Mucosa of rectum (tissue), 2 donors: Measurements from ENCODE around the gene GRIK2.

Source experiments
- H3K27ac ChIP-seq, 2 donors: one replicate each; pipeline ENCODE4 v1.7.0; 2013; ENCODE audit warnings: inconsistent platforms in 2 of 2, low read depth in 2 of 2, low read length in 2 of 2
- H3K27me3 ChIP-seq, 2 donors: one replicate each; pipeline ENCODE4 v1.7.0; 2013; ENCODE audit warnings: low read length in 2 of 2; ENCODE audit not compliant: control insufficient read depth in 2 of 2, insufficient read depth in 2 of 2
- H3K36me3 ChIP-seq, 2 donors: one replicate each; pipeline ENCODE4 v1.7.0; 2013; ENCODE audit warnings: low read length in 2 of 2; ENCODE audit not compliant: control insufficient read depth in 2 of 2, insufficient read depth in 2 of 2
- H3K4me1 ChIP-seq, 2 donors: one replicate each; pipeline ENCODE4 v1.7.0; 2013; ENCODE audit warnings: low read length in 2 of 2, mild to moderate bottlenecking in 1 of 2; ENCODE audit not compliant: control insufficient read depth in 2 of 2, insufficient read depth in 2 of 2
- H3K4me3 ChIP-seq, 2 donors: one replicate each; pipeline ENCODE4 v1.7.0; 2013; ENCODE audit warnings: low read length in 2 of 2
- H3K9ac ChIP-seq, 2 donors: one replicate each; pipeline ENCODE4 v1.7.0; 2013; ENCODE audit warnings: low read length in 2 of 2, low read depth in 1 of 2, mild to moderate bottlenecking in 1 of 2
- H3K9me3 ChIP-seq, 2 donors: one replicate each; pipeline ENCODE4 v1.7.0; 2013; ENCODE audit warnings: low read length in 2 of 2; ENCODE audit not compliant: control insufficient read depth in 2 of 2
- donor health status: healthy.
- donor health status: Normal muscosa, but diverticular disease.

Gene GRIK2

GRCh38 chr6:101682937-101683336 lies 289.4 kb downstream of the GRIK2 start:
- Histone ChIP-seq H3K27me3 (no peaks in the 10 kb centered on the region), H3K9ac (no peak overlapping the region), H3K9me3 (no peaks in the 10 kb centered on the region), H3K36me3 (no peaks in the 10 kb centered on the region), H3K4me3 (no peak overlapping the region), H3K27ac (no peak overlapping the region), H3K4me1 (no peaks in the 10 kb centered on the region)

GRCh38 chr6:101683884-101684283 lies 290.4 kb downstream of the GRIK2 start:
- Histone ChIP-seq H3K27ac (no peak overlapping the region), H3K36me3 (no peaks in the 10 kb centered on the region), H3K4me3 (no peak overlapping the region), H3K27me3 (no peaks in the 10 kb centered on the region), H3K9ac (no peak overlapping the region), H3K4me1 (no peaks in the 10 kb centered on the region), H3K9me3 (no peaks in the 10 kb centered on the region)

GRCh38 chr6:101686653-101687052 lies 293.1 kb downstream of the GRIK2 start:
- Histone ChIP-seq H3K9ac (no peak overlapping the region), H3K4me3 (no peak overlapping the region), H3K4me1 (no peaks in the 10 kb centered on the region), H3K9me3 (no peaks in the 10 kb centered on the region), H3K27ac (no peak overlapping the region), H3K27me3 (no peaks in the 10 kb centered on the region), H3K36me3 (no peaks in the 10 kb centered on the region)

- no peaks in the 10 kb centered on the region for H3K4me1 ChIP-seq
- no peaks in the 10 kb centered on the region for H3K27me3 ChIP-seq
- H3K9ac ChIP-seq: no peak overlapping the region
- no peak overlapping the region for H3K27ac ChIP-seq
- H3K9me3 ChIP-seq: no peaks in the 10 kb centered on the region
- H3K36me3 ChIP-seq: no peaks in the 10 kb centered on the region
- no peak overlapping the region for H3K4me3 ChIP-seq
These were observed 295.6 kb downstream of the GRIK2 start for GRCh38 chr6:101689156-101689555.

- no peak overlapping the region for H3K4me3 ChIP-seq
These were observed 296.2 kb downstream of the GRIK2 start for GRCh38 chr6:101689695-101690094.

GRCh38 chr6:101700655-101701054 lies 307.1 kb downstream of the GRIK2 start:
- H3K36me3 ChIP-seq: no peaks in the 10 kb centered on the region
- H3K27me3 ChIP-seq: no peaks in the 10 kb centered on the region
- no peak overlapping the region for H3K27ac ChIP-seq
- no peak overlapping the region for H3K9ac ChIP-seq
- H3K4me3 ChIP-seq: no peak overlapping the region
- no peaks in the 10 kb centered on the region for H3K4me1 ChIP-seq
- no peaks in the 10 kb centered on the region for H3K9me3 ChIP-seq

More at GRCh38 chr6:101689695-101690094, 296.2 kb downstream of the GRIK2 start:
- no peak overlapping the region for H3K9ac ChIP-seq
- H3K36me3 ChIP-seq: no peaks in the 10 kb centered on the region
- H3K9me3 ChIP-seq: no peaks in the 10 kb centered on the region
- no peak overlapping the region for H3K27ac ChIP-seq
- no peaks in the 10 kb centered on the region for H3K4me1 ChIP-seq
- H3K27me3 ChIP-seq: no peaks in the 10 kb centered on the region

- H3K36me3 ChIP-seq: no peaks in the 10 kb centered on the region
- H3K27me3 ChIP-seq: no peaks in the 10 kb centered on the region
- H3K27ac ChIP-seq: no peak overlapping the region
- H3K9me3 ChIP-seq: no peaks in the 10 kb centered on the region
- H3K4me3 ChIP-seq: no peak overlapping the region
- H3K4me1 ChIP-seq: no peaks in the 10 kb centered on the region
- H3K9ac ChIP-seq: no peak overlapping the region
These were observed 309.8 kb downstream of the GRIK2 start for GRCh38 chr6:101703311-101703710.

- H3K27me3 ChIP-seq: no peaks in the 10 kb centered on the region
These were observed 312.4 kb downstream of the GRIK2 start for GRCh38 chr6:101705866-101706265.

GRCh38 chr6:101706576-101706975 lies 313.1 kb downstream of the GRIK2 start:
- H3K9ac ChIP-seq: no peak overlapping the region
- H3K4me3 ChIP-seq: no peak overlapping the region
- H3K4me1 ChIP-seq: no peaks in the 10 kb centered on the region
- H3K36me3 ChIP-seq: no peaks in the 10 kb centered on the region
- no peaks in the 10 kb centered on the region for H3K27me3 ChIP-seq
- no peaks in the 10 kb centered on the region for H3K9me3 ChIP-seq
- no peak overlapping the region for H3K27ac ChIP-seq

More at GRCh38 chr6:101705866-101706265, 312.4 kb downstream of the GRIK2 start:
- Histone ChIP-seq H3K4me3 (no peak overlapping the region), H3K9ac (no peak overlapping the region), H3K9me3 (no peaks in the 10 kb centered on the region), H3K4me1 (no peaks in the 10 kb centered on the region), H3K27ac (no peak overlapping the region), H3K36me3 (no peaks in the 10 kb centered on the region)

GRCh38 chr6:101711518-101711917 lies 318.0 kb downstream of the GRIK2 start:
- Histone ChIP-seq H3K27ac (no peak overlapping the region), H3K9ac (no peak overlapping the region), H3K36me3 (no peaks in the 10 kb centered on the region), H3K27me3 (no peaks in the 10 kb centered on the region), H3K9me3 (no peaks in the 10 kb centered on the region), H3K4me1 (no peaks in the 10 kb centered on the region), H3K4me3 (no peak overlapping the region)

GRCh38 chr6:101716387-101716786 lies 322.9 kb downstream of the GRIK2 start:
- Histone ChIP-seq H3K4me1 (no peaks in the 10 kb centered on the region), H3K9me3 (no peaks in the 10 kb centered on the region), H3K27me3 (no peaks in the 10 kb centered on the region), H3K9ac (no peak overlapping the region), H3K4me3 (no peak overlapping the region), H3K27ac (no peak overlapping the region), H3K36me3 (no peaks in the 10 kb centered on the region)
